ENCODE results near the gene CDON. TPM values are rescaled to one million over a fixed set of nuclear protein-coding genes. Genes with fewer than 3 reads are reported as not detected.

The CDON gene
- polyA plus RNA-seq, 4 donors, result 1.7 to 9.0 TPM; not detected in 2

GRCh38 chr11:125958872-125959400, 103.7 kb downstream of the CDON start:
- FAIRE-seq, result no peak
- 93 to 96% (median 95%) methylated on average over 4 of the region's 4 CpGs for WGBS, 3 donors
- Histone ChIP-seq H3K36me3 (ENCODE audit: control insufficient read depth in 3 of 3, insufficient read depth in 2 of 3, low read depth in 1 of 3, low read length in 3 of 3) (peaks cover 0 to 27% (median 0%) of the 10 kb centered on the region in 3 donors), H3K4me1 (ENCODE audit: control insufficient read depth in 3 of 3, insufficient read depth in 2 of 3, low read depth in 1 of 3, low read length in 2 of 3) (no peaks in the 10 kb centered on the region), H3K27me3 (ENCODE audit: control insufficient read depth in 3 of 3, insufficient read depth in 3 of 3, low read length in 3 of 3) (no peaks in the 10 kb centered on the region), H3K27ac (ENCODE audit: low read depth in 1 of 3, low read length in 2 of 3) (no peak overlapping the region), H3K4me3 (ENCODE audit: low read depth in 1 of 3, low read length in 3 of 3) (no peak overlapping the region), H3K9me3 (ENCODE audit: control insufficient read depth in 2 of 2, insufficient read depth in 1 of 2, low read depth in 1 of 2, low read length in 1 of 2) (no peaks in the 10 kb centered on the region)
- no peak for DNase-seq

GRCh38 chr11:125957618-125958332, 104.9 kb downstream of the CDON start:
- no peaks in the 10 kb centered on the region for H3K4me1 ChIP-seq (ENCODE audit: control insufficient read depth in 3 of 3, insufficient read depth in 2 of 3, low read depth in 1 of 3, low read length in 2 of 3)
- 86 to 92% (median 89%) methylated on average over 14 of the region's 14 CpGs for WGBS, 3 donors
- H3K27ac ChIP-seq (ENCODE audit: low read depth in 1 of 3, low read length in 2 of 3), result no peak overlapping the region
- H3K36me3 ChIP-seq (ENCODE audit: control insufficient read depth in 3 of 3, insufficient read depth in 2 of 3, low read depth in 1 of 3, low read length in 3 of 3), result peaks cover 0 to 29% (median 0%) of the 10 kb centered on the region in 3 donors
- FAIRE-seq, result no peak
- DNase-seq, result no peak
- no peaks in the 10 kb centered on the region for H3K27me3 ChIP-seq (ENCODE audit: control insufficient read depth in 3 of 3, insufficient read depth in 3 of 3, low read length in 3 of 3)
- no peaks in the 10 kb centered on the region for H3K9me3 ChIP-seq (ENCODE audit: control insufficient read depth in 2 of 2, insufficient read depth in 1 of 2, low read depth in 1 of 2, low read length in 1 of 2)
- no peak overlapping the region for H3K4me3 ChIP-seq (ENCODE audit: low read depth in 1 of 3, low read length in 3 of 3)

- peaks cover 0 to 26% (median 0%) of the 10 kb centered on the region in 3 donors for H3K36me3 ChIP-seq (ENCODE audit: control insufficient read depth in 3 of 3, insufficient read depth in 2 of 3, low read depth in 1 of 3, low read length in 3 of 3)
- 84 to 86% (median 85%) methylated on average over 22 of the region's 22 CpGs for WGBS, 3 donors
- no peak overlapping the region for H3K27ac ChIP-seq (ENCODE audit: low read depth in 1 of 3, low read length in 2 of 3)
- H3K4me1 ChIP-seq (ENCODE audit: control insufficient read depth in 3 of 3, insufficient read depth in 2 of 3, low read depth in 1 of 3, low read length in 2 of 3), result peaks cover 0 to 5% (median 0%) of the 10 kb centered on the region in 3 donors
- H3K27me3 ChIP-seq (ENCODE audit: control insufficient read depth in 3 of 3, insufficient read depth in 3 of 3, low read length in 3 of 3), result no peaks in the 10 kb centered on the region
- no peak for FAIRE-seq
- no peak overlapping the region for H3K4me3 ChIP-seq (ENCODE audit: low read depth in 1 of 3, low read length in 3 of 3)
- DNase-seq, result no peak
- H3K9me3 ChIP-seq (ENCODE audit: control insufficient read depth in 2 of 2, insufficient read depth in 1 of 2, low read depth in 1 of 2, low read length in 1 of 2), result no peaks in the 10 kb centered on the region
Observed at GRCh38 chr11:125956391-125957134, 106.1 kb downstream of the CDON start.

GRCh38 chr11:125955856-125956255, 106.8 kb downstream of the CDON start:
- Histone ChIP-seq H3K27me3 (ENCODE audit: control insufficient read depth in 3 of 3, insufficient read depth in 3 of 3, low read length in 3 of 3) (no peaks in the 10 kb centered on the region), H3K4me1 (ENCODE audit: control insufficient read depth in 3 of 3, insufficient read depth in 2 of 3, low read depth in 1 of 3, low read length in 2 of 3) (peaks cover 0 to 6% (median 0%) of the 10 kb centered on the region in 3 donors), H3K9me3 (ENCODE audit: control insufficient read depth in 2 of 2, insufficient read depth in 1 of 2, low read depth in 1 of 2, low read length in 1 of 2) (no peaks in the 10 kb centered on the region), H3K27ac (ENCODE audit: low read depth in 1 of 3, low read length in 2 of 3) (no peak overlapping the region), H3K36me3 (ENCODE audit: control insufficient read depth in 3 of 3, insufficient read depth in 2 of 3, low read depth in 1 of 3, low read length in 3 of 3) (peaks cover 0 to 24% (median 0%) of the 10 kb centered on the region in 3 donors), H3K4me3 (ENCODE audit: low read depth in 1 of 3, low read length in 3 of 3) (no peak overlapping the region)
- WGBS, 3 donors, result 70 to 75% (median 74%) methylated on average over 2 of the region's 2 CpGs
- FAIRE-seq (no peak), DNase-seq (no peak)

GRCh38 chr11:125954945-125955640, 107.6 kb downstream of the CDON start:
- FAIRE-seq, result no peak
- Histone ChIP-seq H3K36me3 (ENCODE audit: control insufficient read depth in 3 of 3, insufficient read depth in 2 of 3, low read depth in 1 of 3, low read length in 3 of 3) (peaks cover 0 to 20% (median 0%) of the 10 kb centered on the region in 3 donors), H3K4me3 (ENCODE audit: low read depth in 1 of 3, low read length in 3 of 3) (no peak overlapping the region), H3K27ac (ENCODE audit: low read depth in 1 of 3, low read length in 2 of 3) (no peak overlapping the region), H3K4me1 (ENCODE audit: control insufficient read depth in 3 of 3, insufficient read depth in 2 of 3, low read depth in 1 of 3, low read length in 2 of 3) (peaks cover 0 to 6% (median 0%) of the 10 kb centered on the region in 3 donors), H3K9me3 (ENCODE audit: control insufficient read depth in 2 of 2, insufficient read depth in 1 of 2, low read depth in 1 of 2, low read length in 1 of 2) (no peaks in the 10 kb centered on the region), H3K27me3 (ENCODE audit: control insufficient read depth in 3 of 3, insufficient read depth in 3 of 3, low read length in 3 of 3) (no peaks in the 10 kb centered on the region)
- 91 to 94% (median 92%) methylated on average over 15 of the region's 15 CpGs for WGBS, 3 donors
- no peak for DNase-seq

GRCh38 chr11:125954123-125954944, 108.3 kb downstream of the CDON start:
- peaks cover 0 to 6% (median 0%) of the 10 kb centered on the region in 3 donors for H3K4me1 ChIP-seq (ENCODE audit: control insufficient read depth in 3 of 3, insufficient read depth in 2 of 3, low read depth in 1 of 3, low read length in 2 of 3)
- no peak overlapping the region for H3K4me3 ChIP-seq (ENCODE audit: low read depth in 1 of 3, low read length in 3 of 3)
- no peak overlapping the region for H3K27ac ChIP-seq (ENCODE audit: low read depth in 1 of 3, low read length in 2 of 3)
- DNase-seq (no peak), FAIRE-seq (no peak)
- H3K36me3 ChIP-seq (ENCODE audit: control insufficient read depth in 3 of 3, insufficient read depth in 2 of 3, low read depth in 1 of 3, low read length in 3 of 3), result peaks cover 0 to 19% (median 0%) of the 10 kb centered on the region in 3 donors
- 87 to 91% (median 89%) methylated on average over 21 of the region's 21 CpGs for WGBS, 3 donors
- no peaks in the 10 kb centered on the region for H3K9me3 ChIP-seq (ENCODE audit: control insufficient read depth in 2 of 2, insufficient read depth in 1 of 2, low read depth in 1 of 2, low read length in 1 of 2)
- no peaks in the 10 kb centered on the region for H3K27me3 ChIP-seq (ENCODE audit: control insufficient read depth in 3 of 3, insufficient read depth in 3 of 3, low read length in 3 of 3)

- no peak for FAIRE-seq
- H3K27ac ChIP-seq (ENCODE audit: low read depth in 1 of 3, low read length in 2 of 3), result no peak overlapping the region
- WGBS, 3 donors, result 87 to 88% (median 88%) methylated on average over 20 of the region's 20 CpGs
Observed at GRCh38 chr11:125953401-125953935, 109.2 kb downstream of the CDON start.

More at GRCh38 chr11:125953401-125953935, 109.2 kb downstream of the CDON start:
- Histone ChIP-seq H3K27me3 (ENCODE audit: control insufficient read depth in 3 of 3, insufficient read depth in 3 of 3, low read length in 3 of 3) (no peaks in the 10 kb centered on the region), H3K36me3 (ENCODE audit: control insufficient read depth in 3 of 3, insufficient read depth in 2 of 3, low read depth in 1 of 3, low read length in 3 of 3) (peaks cover 0 to 19% (median 0%) of the 10 kb centered on the region in 3 donors), H3K9me3 (ENCODE audit: control insufficient read depth in 2 of 2, insufficient read depth in 1 of 2, low read depth in 1 of 2, low read length in 1 of 2) (no peaks in the 10 kb centered on the region), H3K4me1 (ENCODE audit: control insufficient read depth in 3 of 3, insufficient read depth in 2 of 3, low read depth in 1 of 3, low read length in 2 of 3) (peaks cover 0 to 6% (median 0%) of the 10 kb centered on the region in 3 donors), H3K4me3 (ENCODE audit: low read depth in 1 of 3, low read length in 3 of 3) (no peak overlapping the region)
- no peak for DNase-seq

Data from small intestine (tissue), 7 donors.